SJCRH30 (cell line): ENCODE data around the gene CCND1. TPM values are rescaled to one million over a fixed set of nuclear protein-coding genes. Genes with fewer than 3 reads are reported as not detected.

Experiments used
- DNase-seq, 2 experiments: peaks; one replicate each; pipeline ENCODE4 v3.0.0-alpha.2; 2015 to 2020
- H3K27ac ChIP-seq: fragments of 250-450 bp; sonication (Bioruptor Pico); 2 replicates; pipeline ENCODE4 v1.5.1; 2020; ENCODE audit warnings: mild to moderate bottlenecking, moderate library complexity
- H3K27me3 ChIP-seq: fragments of 250-450 bp; sonication (Bioruptor Pico); 2 replicates; pipeline ENCODE4 v1.5.1; 2020; ENCODE audit warnings: mild to moderate bottlenecking, moderate library complexity
- H3K36me3 ChIP-seq: fragments of 250-450 bp; sonication (Bioruptor Pico); 2 replicates; pipeline ENCODE4 v1.5.1; 2020; ENCODE audit warnings: mild to moderate bottlenecking, moderate library complexity
- H3K4me1 ChIP-seq: fragments of 250-450 bp; sonication (Bioruptor Pico); 2 replicates; pipeline ENCODE4 v1.5.1; 2020; ENCODE audit warnings: mild to moderate bottlenecking, moderate library complexity
- H3K4me3 ChIP-seq: fragments of 250-450 bp; sonication (Bioruptor Pico); 2 replicates; pipeline ENCODE4 v1.5.1; 2020; ENCODE audit warnings: mild to moderate bottlenecking, moderate library complexity
- H3K9me3 ChIP-seq: fragments of 250-450 bp; sonication (Bioruptor Pico); replicated peaks from 2 replicates; pipeline ENCODE4 v1.5.1; 2020; ENCODE audit warnings: mild to moderate bottlenecking, moderate library complexity
- total RNA-seq: library from RNA; depleted of rRNA; stranded (reverse); fragments of >200 nt; shearing (Covaris generic); gene quantifications from 2 replicates; pipeline ENCODE4 v1.2.3, GENCODE V29; 2014

CCND1 gene
- total RNA-seq, 1 experiment from 2014 or later, result 81.9 TPM

DNA sequence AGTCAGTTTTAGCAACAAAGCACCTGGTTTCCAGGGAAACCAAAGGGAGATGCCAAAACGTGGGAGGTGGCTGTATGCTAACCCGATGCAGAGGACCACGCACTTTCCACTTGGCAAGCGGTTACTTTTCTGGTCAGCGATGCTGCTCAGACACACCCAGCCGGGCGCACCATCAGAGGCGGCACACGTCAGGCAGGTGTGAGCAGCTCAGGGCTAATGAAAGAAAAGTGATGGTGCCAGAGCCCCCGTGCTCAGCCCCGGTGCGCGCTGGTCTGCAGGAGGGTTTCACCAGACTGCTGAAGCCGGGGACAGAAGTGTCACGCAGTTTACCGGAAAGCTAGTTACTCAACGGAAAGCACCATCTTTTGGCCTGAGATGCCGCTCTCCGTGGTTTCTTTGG lies 28.5 kb downstream of the CCND1 start:
- no peak for DNase-seq
- Histone ChIP-seq H3K9me3 (no peaks in the 10 kb centered on the region), H3K27me3 (no peaks in the 10 kb centered on the region), H3K36me3 (peaks cover 11% of the 10 kb centered on the region; the same call in 1 of the 2 replicates), H3K4me3 (no peak overlapping the region), H3K4me1 (peaks cover 3% of the 10 kb centered on the region; the same call in 1 of the 2 replicates), H3K27ac (no peak overlapping the region)

DNA sequence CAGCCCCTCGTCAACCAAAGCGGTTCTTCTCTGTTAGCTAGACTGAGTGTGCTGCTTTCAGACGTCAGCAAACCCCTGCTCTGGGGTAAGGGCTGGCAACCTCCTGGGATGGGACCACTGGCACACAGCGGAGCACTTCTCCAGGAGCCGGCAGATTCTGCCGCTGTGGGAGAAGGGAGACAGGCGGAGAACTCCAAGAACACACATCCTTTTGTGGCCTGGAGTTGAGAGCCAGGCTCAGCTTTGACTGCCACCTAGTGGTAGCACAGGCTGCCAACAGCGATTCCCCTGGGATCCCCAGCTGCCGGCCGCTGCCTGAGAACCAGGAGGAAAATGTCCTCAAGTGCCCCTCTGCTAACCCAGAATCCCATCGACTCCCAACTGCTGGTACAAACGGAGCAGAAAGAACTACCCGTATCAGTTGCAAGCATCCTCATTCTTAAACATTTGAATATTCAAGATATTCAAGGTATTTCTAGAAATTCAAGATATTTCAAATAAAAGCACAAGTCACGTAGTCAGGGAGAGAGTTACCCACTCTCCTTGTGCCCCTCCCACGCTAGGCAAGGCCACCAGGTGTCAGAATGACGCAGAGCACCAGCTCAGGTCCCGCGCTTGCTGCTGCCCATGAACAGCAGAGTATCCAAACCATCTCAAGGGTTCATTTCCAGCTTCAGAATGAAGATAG lies 29.3 kb downstream of the CCND1 start:
- peak; percentile 79 to 91 for DNase-seq
- no peak overlapping the region for H3K27ac ChIP-seq
- H3K9me3 ChIP-seq, result no peaks in the 10 kb centered on the region
- H3K4me3 ChIP-seq, result no peak overlapping the region
- H3K36me3 ChIP-seq, result peaks cover 11% of the 10 kb centered on the region; the same call in 1 of the 2 replicates
- H3K27me3 ChIP-seq, result no peaks in the 10 kb centered on the region
- peaks cover 3% of the 10 kb centered on the region; the same call in 1 of the 2 replicates for H3K4me1 ChIP-seq

DNA sequence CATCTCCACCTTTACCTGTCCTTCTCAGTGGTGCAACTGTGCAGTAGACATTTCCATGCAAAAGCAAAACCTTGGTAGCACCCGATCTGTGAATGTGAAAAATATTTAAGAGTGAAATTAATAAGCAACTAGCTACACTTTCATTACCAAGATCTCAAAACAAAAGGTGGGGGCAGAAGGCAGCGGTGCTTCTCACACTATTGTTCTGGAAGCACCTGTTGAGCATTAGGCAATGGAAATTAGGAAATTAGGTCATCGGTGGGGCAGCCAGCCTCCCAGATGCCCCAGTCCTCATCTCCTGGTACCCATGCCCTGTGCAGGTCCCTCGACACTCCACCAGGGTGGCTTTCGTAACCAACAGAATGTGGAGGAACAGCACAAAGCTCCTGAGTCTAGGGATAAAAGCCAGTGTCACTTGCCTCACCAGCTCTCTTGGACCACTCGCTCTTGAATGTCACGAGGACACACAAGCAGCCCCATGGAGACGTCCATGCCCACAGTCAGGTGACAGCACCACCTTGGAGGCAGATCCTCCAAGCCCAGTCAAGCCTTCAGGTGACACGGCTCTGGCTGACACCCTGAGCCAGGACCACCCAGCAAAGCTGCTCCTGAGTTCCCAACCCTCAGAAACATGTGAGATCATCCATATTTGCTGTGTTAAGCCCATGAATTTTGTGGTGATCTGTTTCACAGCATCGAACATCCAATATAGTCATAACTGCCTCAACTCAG lies 30.9 kb downstream of the CCND1 start:
- H3K4me1 ChIP-seq, result peaks cover 3% of the 10 kb centered on the region; the same call in 1 of the 2 replicates
- no peak overlapping the region for H3K27ac ChIP-seq
- no peaks in the 10 kb centered on the region for H3K9me3 ChIP-seq
- DNase-seq, result no peak
- peaks cover 11% of the 10 kb centered on the region; the same call in 1 of the 2 replicates for H3K36me3 ChIP-seq
- no peak overlapping the region for H3K4me3 ChIP-seq
- H3K27me3 ChIP-seq, result no peaks in the 10 kb centered on the region

DNA sequence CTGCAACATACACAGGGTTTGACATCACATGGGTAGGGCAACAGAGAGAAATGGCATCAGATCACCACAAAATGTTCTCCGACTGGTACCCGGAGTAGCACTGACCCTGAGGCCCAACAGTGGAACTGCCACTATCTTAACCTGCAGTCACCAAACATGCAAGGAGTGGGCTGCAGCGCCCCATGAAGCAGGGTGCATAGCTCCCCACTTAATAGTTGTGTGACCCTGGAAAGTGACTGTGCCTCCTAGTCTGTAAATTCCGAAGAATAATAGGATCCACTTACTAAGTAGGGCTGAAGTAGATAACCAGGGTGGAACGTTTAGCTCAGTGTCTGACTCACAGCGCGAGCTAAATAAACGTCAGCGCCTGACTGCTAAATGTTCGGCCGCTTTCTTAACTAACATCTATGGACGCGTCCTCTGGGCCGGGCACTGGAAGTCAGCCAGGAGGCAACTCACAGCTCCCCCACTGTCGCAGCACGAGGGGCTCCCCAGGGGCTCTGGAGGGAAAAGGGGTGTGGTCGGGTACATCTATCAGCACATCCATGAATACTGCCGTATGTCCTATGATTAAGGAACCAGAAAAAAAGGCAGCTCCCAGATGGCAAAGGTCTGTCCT lies 33.4 kb downstream of the CCND1 start:
- DNase-seq, result peak in 1 of 2 experiments; percentile 24

DNA sequence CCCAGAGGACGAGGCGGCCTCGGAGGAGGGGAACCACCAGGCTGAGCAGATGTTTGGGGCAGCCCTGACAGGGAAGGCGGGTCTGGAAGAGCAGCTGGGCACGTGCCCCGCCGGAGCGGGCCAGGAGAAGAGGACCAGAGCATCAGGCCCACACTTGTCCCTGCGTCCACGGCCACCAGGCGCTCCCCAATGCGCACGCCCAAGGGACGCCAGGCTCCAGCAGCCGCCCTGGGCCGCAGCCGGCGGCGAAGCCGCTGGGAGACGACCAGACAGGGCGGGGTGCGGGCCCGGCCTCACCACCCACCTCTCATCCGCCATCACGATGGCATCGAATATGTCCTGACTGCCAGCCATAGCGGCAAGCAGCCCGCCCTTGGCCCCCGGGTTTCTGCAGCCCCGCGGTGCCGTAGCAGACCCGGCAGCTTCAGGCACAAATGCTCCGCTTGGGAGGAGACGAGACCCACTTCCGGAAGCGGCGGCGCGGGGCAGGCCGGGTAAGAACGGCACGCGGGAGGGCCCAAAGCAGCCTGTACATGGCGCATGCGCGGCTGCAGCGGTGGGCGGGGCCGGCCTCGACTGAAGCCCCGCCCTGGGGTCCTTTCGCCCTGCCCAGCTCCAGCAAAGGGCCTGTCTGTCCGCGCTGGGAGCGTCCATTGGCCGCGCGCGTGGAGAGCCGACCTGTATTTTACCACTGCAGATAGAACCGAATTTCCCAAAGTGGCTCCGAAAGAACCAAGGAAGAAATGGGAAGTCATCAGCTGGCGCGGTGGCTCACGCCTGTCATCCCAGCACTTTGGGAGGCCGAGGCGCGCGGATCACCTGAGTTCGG lies 34.1 kb downstream of the CCND1 start, which contains the start of gene LTO1:
Gene LTO1 (minus strand): TSS at position 468 of the 829 bp plus-strand sequence. CDS start 114 bp downstream, at position 354.
- H3K4me1 ChIP-seq, result peaks cover 3% of the 10 kb centered on the region; the same call in 1 of the 2 replicates
- peak within 1 kb of the TSS; percentile 90 for H3K4me3 ChIP-seq
- H3K9me3 ChIP-seq, result no peaks in the 10 kb centered on the region
- H3K36me3 ChIP-seq, result peaks cover 3% of the 10 kb centered on the region; the same call in 1 of the 2 replicates
- H3K27me3 ChIP-seq, result no peaks in the 10 kb centered on the region
- H3K27ac ChIP-seq, result peak within 1 kb of the TSS; percentile 73
- DNase-seq, result peak; percentile 93 to 94

More for the DNA sequence above, 33.4 kb downstream of the CCND1 start:
- Histone ChIP-seq H3K4me3 (peak overlapping the region; percentile 90), H3K36me3 (peaks cover 6% of the 10 kb centered on the region; the same call in 1 of the 2 replicates), H3K4me1 (peaks cover 3% of the 10 kb centered on the region; the same call in 1 of the 2 replicates), H3K9me3 (no peaks in the 10 kb centered on the region), H3K27me3 (no peaks in the 10 kb centered on the region), H3K27ac (peak overlapping the region; percentile 73)

DNA sequence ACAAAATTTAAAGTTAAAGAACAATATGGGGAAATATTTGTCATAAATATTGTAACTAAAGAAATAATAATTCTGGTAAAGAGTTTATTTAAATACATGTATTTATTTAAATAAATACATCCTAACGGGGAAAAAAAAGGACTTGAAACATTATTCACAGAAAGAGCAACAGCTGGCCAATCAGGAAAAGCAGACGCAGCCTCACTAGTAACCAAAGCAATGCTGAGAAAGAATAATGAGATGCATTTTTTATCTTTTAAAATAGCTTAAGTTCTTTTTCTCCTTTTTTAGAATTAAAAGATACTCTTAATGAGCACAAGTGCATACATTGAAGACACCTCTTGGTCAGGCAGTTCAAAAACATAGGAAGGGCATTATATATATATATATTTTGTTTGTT lies 36.8 kb downstream of the CCND1 start:
- Histone ChIP-seq H3K4me3 (no peak overlapping the region), H3K9me3 (no peaks in the 10 kb centered on the region), H3K27me3 (no peaks in the 10 kb centered on the region), H3K4me1 (no peaks in the 10 kb centered on the region; the same call in 1 of the 2 replicates), H3K36me3 (no peaks in the 10 kb centered on the region), H3K27ac (no peak overlapping the region)
- no peak for DNase-seq

DNA sequence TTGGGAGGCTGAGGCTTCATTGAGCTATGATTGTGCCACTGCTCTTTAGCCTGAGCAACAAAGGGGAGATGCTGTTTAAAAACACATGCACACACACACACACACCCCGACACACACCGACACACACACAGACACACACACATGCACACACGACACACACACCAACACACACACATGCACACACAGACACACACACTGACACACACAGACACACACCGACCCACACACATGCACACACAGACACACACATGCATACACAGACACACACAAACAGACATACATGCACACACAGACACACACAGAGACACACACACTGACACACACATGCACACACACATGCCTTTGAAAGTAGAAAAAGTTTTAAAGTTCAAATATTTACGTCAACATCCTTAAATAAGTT lies 39.7 kb downstream of the CCND1 start:
- Histone ChIP-seq H3K27me3 (no peaks in the 10 kb centered on the region), H3K36me3 (no peaks in the 10 kb centered on the region), H3K4me1 (no peaks in the 10 kb centered on the region), H3K4me3 (no peak overlapping the region), H3K9me3 (no peaks in the 10 kb centered on the region), H3K27ac (no peak overlapping the region)
- no peak for DNase-seq

DNA sequence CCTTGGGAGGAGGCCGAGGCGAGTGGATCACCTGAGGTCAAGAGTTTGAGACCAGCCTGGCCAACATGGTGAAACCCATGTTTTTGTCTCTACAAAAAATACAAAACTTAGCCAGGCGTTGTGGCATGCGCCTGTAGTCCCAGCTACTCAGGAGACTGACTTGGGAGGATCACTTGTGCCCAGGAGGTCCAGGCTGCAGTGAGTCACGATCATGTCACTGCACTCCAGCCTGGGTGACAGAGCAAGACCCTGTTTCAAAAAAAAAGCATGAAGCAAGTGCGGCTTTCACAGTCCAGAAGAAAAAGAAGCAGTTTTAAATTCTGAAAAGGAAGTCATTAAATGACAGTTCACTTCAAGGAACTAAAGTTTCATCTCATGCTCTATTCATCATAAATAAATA lies 41.3 kb downstream of the CCND1 start:
- DNase-seq, result no peak
- Histone ChIP-seq H3K36me3 (no peaks in the 10 kb centered on the region), H3K27me3 (no peaks in the 10 kb centered on the region), H3K4me1 (no peaks in the 10 kb centered on the region), H3K9me3 (no peaks in the 10 kb centered on the region), H3K4me3 (no peak overlapping the region), H3K27ac (no peak overlapping the region)

DNA sequence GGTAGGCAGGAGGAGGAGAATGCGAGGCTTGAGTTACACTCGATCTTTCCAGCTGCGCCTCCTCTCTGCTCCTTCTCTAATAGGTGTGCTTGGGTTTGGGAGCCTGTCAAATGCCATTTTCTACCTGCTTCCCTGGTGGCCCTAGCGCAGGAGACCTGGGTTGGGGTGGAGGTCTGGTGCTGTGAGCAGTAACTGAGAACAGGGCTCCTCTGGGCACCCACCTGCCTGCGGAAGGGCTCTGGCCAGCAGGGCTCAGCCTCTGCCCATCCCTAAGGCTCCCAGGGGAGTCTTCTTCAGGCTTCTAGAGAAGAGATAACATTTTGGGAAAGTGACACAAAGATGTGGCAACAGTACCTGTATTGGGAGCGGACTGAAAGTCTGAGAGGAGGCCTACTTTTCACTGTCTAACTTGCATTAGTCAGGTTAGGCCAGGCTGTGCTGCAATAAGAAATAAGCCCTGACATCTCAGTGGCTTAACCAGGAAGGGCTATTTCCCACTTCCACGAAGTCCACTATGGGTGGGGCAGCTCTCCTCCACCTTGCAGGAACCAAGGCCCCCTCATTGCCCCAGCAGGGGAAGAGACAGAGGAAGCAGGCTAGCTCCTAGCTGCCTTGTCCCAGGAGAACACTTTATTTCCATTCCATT lies 41.8 kb downstream of the CCND1 start:
- DNase-seq, result no peak
- Histone ChIP-seq H3K9me3 (no peaks in the 10 kb centered on the region), H3K4me1 (no peaks in the 10 kb centered on the region), H3K27me3 (no peaks in the 10 kb centered on the region), H3K4me3 (no peak overlapping the region), H3K27ac (no peak overlapping the region), H3K36me3 (no peaks in the 10 kb centered on the region)

DNA sequence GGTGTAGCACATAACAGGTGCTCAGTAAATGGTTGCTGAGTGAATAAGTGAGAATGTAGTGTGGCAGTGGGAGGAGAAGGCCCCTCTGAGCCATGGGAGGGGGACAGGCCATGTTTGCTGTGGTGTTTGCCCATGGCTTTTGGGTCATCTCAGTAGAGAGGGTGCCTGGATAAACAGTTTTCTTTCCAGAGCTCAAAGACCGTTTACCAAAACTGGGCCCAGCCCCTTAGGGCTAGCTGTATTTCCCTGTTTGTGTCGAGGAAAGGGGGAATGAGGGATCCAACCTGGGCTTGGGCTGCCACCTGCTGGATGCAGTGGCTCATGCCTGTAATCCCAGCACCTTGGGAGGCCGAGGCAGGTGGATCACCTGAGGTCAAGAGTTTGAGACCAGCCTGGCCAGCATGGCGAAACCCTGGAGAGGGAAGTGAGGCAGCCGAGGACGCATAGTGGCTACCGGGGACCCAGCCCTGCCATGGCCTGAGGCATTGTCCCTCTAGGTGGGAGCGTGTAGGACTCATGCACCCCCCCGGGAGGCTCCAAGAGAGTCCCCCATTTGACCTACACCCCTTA lies 42.9 kb downstream of the CCND1 start:
- Histone ChIP-seq H3K4me1 (no peaks in the 10 kb centered on the region), H3K4me3 (no peak overlapping the region), H3K27ac (no peak overlapping the region), H3K9me3 (no peaks in the 10 kb centered on the region), H3K36me3 (no peaks in the 10 kb centered on the region), H3K27me3 (no peaks in the 10 kb centered on the region)
- peak in 1 of 2 experiments; percentile 51 for DNase-seq

DNA sequence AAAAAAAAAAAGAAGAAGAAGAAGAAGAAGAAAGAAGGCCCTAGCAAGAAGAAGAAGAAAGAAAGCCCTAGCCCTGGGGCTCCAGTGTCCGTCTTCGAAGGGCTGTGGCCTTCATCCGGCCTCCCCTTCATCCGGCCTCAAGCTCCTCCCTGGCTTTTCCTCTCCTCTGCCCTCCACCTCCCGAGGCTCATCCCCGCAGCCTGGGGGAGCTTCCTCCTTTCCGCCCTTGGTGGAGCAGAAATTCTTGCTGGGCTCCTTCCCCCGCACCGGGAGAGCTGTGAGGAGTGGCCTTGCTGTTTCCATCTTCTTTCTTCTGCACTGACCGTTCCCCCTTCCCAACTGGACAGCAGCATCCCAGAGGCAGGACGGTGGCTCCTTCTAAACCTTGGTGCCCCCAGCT lies 43.7 kb downstream of the CCND1 start:
- Histone ChIP-seq H3K4me3 (no peak overlapping the region), H3K27me3 (no peaks in the 10 kb centered on the region), H3K36me3 (no peaks in the 10 kb centered on the region), H3K27ac (no peak overlapping the region), H3K4me1 (no peaks in the 10 kb centered on the region), H3K9me3 (no peaks in the 10 kb centered on the region)
- no peak for DNase-seq

DNA sequence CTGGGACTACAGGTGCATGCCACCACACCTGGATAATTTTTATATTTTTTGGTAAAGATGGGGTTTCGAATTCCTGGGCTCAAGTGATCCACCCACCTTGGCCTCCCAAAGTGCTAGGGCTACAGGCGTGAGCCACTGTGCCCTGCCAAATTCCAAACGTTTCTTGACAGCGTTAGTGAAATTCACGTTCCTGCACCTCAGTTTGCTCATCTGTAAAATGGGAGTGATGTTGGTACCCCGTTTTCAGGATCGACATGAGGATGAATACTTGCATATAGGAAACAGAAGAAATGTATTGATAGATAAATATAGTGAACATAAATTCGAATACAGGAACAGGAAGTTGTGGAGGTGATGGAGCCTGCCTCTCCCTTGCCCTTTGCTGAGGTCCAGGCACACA lies 44.4 kb downstream of the CCND1 start:
- no peaks in the 10 kb centered on the region for H3K36me3 ChIP-seq
- no peak overlapping the region for H3K4me3 ChIP-seq
- no peaks in the 10 kb centered on the region for H3K9me3 ChIP-seq
- no peak overlapping the region for H3K27ac ChIP-seq
- DNase-seq, result no peak
- H3K4me1 ChIP-seq, result no peaks in the 10 kb centered on the region
- H3K27me3 ChIP-seq, result no peaks in the 10 kb centered on the region

DNA sequence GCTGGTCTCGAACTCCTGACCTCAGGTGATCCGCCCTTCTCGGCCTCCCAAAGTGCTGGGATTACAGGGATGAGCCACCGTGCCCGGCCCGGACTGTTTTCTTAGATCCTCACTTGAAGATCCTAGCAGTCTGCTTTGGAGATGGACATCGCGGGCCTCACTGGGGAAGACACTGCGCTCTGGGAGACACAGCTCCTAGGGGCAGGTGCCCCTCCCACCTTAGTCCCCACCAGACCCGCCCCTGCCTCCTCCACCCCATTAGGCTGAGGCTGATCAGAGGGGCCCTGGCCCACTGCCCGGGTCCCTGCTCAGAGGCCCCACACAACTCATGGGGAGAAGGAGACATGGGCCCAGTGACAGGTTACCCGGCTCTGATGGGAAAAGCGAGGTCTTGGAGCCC lies 45.5 kb downstream of the CCND1 start:
- Histone ChIP-seq H3K27me3 (no peaks in the 10 kb centered on the region), H3K4me3 (no peak overlapping the region), H3K27ac (no peak overlapping the region), H3K9me3 (no peaks in the 10 kb centered on the region), H3K4me1 (no peaks in the 10 kb centered on the region), H3K36me3 (no peaks in the 10 kb centered on the region)
- no peak for DNase-seq

DNA sequence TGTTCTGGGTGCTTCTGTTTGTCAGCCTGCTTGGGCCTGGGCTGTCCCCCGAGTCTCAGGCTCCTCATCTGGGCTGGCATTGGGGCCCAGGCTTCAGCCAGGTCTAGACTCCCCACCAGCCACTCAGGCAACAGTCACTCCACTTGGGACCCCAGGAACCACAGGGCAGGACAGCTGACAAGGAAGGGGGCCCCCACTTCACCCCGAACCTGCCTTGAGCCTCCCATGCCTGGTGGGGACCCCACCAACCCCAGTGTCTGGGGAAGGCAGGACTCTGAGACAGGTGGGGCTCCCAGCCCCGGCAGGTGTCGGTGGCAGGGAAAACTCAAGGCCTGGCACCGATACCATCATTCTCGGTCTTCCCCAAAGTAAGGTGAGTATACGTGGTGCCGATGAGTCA lies 45.9 kb downstream of the CCND1 start:
- H3K27me3 ChIP-seq, result no peaks in the 10 kb centered on the region

More for the DNA sequence above, 45.9 kb downstream of the CCND1 start:
- no peaks in the 10 kb centered on the region for H3K4me1 ChIP-seq
- no peaks in the 10 kb centered on the region for H3K36me3 ChIP-seq
- no peak overlapping the region for H3K4me3 ChIP-seq
- no peaks in the 10 kb centered on the region for H3K9me3 ChIP-seq
- H3K27ac ChIP-seq, result no peak overlapping the region
- DNase-seq, result no peak
